ENCODE results near the gene SDK1.

Gene SDK1

DNA sequence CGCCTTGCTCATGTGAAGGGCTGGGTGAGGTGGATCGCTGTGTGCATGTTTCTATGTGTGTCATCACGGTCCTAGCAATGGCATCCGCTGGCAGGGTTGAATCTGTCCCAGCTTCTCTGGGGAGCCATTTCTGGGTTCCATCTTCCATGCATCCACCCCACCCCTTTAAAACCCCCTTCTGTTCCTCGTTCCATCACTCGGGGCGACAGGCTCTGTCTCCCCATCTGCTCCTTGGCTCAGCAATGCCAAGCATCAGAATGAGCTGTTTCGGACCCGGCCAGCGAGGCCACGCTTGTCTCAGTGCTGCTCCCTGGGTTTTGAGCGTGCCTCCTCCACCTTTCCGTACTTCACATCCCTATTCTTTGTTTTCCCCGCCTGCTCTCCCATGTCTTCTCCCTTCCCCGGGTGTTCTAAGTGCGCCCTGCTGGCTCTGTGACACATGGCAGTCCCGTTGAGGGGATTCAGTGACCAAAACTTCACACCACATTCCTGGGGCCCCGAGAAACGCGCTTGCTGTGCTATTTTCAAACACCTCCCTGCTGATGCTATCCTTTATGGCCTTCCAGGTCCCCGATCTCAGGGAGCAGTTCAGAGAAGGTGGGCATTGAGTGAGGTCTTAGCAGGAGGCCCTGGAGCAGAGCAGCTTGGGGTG, 827.0 kb downstream of the SDK1 start:
- no peak for DNase-seq

DNA sequence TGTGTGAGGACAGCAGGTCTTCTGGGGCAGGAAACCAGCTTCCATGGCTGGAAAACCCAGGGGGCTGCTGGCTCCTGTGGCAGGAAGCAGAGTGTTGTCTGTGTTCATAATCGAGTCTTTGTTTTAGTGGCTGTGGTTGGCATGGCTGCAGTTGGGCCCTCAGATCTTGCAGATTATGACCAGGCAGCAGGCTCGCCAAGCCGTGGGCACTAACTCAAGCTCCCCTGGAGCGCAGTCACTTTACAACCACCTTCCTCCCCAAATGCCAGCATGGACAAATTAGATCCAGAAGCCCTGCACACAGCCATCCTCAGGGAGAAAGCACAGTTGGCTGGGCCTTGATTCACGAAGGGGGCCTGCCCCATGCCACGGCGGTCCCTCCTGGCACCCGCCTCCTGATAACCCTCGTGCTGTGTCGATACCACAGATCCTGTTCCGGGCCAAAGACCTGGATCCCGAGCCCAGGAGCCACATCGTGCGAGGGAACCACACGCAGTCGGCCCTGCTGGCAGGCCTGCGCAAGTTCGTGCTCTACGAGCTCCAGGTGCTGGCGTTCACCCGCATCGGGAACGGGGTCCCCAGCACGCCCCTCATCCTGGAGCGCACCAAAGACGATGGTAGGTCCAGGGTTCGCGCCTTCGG, 828.5 kb downstream of the SDK1 start:
- no peak for DNase-seq

- DNase-seq: no peak
These were observed 830.0 kb downstream of the SDK1 start for GRCh38 chr7:4131063-4131462.

- no peak for DNase-seq
These were observed 831.2 kb downstream of the SDK1 start for GRCh38 chr7:4132221-4132620.

DNA sequence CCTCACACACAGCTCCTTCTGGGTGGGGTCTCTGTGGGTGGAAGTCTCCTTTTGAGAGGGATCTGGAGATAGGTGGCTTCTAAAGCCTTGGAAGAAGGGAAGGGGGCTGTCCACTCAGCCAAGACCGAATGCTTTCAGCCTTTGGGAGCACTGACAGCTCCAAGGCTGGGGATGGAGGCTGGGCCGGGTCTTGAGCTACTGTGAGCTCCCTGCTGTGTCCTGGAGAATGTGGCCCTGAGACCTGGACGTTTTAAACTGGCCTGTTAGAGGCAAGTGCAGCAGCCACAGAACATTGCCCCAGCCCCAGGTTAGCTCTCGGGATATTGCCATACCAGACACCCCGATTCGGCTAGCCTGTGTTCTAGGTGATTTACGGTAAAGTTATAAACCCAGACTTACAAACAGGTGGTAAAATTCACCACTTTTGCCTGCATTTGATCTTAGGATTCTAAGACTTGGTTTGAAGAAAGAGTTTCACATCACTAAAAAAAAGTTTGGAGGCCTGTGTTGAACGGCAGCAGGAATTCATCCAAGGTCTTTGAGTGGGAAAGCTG, 832.5 kb downstream of the SDK1 start:
- no peak for DNase-seq

GRCh38 chr7:4134204-4134603, 833.2 kb downstream of the SDK1 start:
- DNase-seq: no peak

GRCh38 chr7:4134631-4135030, 833.6 kb downstream of the SDK1 start:
- DNase-seq: no peak

DNA sequence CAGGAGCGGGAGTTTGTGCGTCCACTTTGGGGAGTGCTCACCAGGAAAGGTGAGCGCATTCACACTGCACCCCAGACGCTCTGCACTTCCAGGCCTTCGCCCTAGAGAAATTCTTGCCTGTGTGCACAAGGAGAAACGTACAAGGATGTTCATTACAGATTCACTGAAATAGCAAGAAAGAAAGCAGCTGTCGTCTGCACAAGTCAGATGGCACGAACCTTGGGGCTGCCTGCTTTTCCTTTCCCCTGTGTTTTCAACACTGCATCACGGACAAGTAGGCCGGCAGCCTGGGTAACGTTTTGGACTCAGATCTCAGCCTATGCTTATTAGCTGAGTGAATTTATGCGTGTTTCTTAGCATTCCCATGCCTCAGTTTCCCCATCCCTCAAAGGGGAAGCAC, 834.2 kb downstream of the SDK1 start:
- DNase-seq: no peak

DNA sequence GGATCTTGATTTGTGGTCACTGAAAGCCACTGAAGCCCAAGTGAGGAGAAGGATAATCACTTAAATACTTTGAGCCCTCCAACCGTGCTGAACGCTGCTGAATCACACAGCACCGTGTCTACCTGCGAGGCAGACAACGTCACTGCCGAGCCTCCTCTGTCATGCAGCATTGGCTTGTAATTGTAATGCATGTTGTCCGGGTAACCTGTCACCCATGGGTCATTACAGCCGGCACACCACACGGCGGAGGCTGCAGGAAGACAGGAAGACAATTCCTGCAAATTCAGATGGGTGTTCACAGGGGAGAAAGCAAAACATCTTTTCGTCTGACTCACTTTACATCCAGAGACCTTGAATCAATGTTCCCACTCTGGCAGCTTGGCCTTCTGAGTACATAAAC, 835.0 kb downstream of the SDK1 start:
- DNase-seq: no peak

DNA sequence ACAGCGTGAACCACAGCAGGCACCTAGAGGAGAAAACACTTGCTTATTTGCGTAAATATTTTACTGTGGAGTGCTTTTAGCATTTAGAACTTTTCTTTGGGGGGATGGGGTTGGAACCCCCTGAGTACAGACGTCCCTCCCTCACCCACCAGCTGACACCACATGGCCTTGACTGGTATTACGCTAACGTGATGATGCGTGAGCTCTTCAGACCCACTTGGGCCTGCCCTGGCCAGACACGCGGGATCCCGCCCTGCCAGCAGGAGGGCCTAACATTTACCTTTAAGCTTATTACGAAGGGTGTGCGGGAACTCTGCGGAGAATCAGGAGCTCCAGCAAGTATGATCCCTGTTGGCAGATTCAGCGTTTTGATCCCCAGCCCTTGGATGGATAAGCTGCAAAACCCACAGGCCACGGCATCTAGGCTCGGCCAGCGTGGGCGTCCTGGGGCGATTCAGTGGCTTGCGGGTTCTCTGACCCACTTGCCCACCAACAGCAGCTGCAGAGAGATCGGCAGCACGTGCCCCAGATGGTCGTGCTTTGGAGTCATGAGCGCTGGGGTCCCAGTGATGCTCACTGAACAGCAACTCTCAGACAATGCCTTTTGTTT, 835.6 kb downstream of the SDK1 start:
- DNase-seq: no peak

GRCh38 chr7:4137552-4137951, 836.5 kb downstream of the SDK1 start:
- no peak for DNase-seq

GRCh38 chr7:4138866-4139265, 837.8 kb downstream of the SDK1 start:
- DNase-seq: no peak

GRCh38 chr7:4139656-4140625, 838.9 kb downstream of the SDK1 start:
- DNase-seq: no peak

DNA sequence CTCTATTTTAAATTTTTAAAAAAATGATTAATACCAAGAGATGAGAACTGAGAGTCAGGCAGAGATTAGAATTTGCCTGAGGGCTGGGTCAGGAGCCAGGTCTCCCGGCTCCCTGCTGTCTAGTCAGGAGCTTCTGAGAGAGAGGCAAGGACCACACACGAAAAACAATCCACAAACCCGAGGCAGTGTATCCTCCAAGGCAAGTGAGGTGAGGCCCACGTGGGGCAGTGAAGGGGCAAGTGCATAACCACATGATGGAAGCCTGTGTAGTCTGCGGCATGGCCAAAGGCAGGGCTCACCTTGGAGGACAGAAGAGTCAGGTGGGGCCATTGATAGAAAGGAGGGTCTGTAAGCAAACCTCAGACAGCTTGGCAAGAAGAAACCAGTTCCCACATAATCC, 839.9 kb downstream of the SDK1 start:
- DNase-seq: no peak

DNA sequence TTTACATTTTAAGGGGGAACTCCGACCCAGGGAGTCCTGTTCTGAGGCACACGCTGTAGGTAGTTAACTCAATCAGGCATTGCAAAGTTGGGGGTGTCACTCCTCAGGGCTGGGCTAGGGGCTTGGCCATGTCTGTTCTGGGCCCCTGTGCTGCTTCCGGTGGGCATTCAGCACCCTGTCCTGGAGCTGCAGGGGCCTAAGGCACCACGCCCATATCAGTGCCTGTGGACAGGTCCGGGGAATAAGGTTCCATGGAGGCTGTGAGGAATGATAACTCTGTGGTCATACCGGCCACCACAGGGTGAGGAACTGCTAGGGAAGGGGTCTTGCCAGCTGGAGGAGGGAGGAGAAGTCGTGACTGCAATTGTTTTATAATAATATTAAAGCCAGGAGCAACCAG, 842.0 kb downstream of the SDK1 start:
- DNase-seq: no peak

DNA sequence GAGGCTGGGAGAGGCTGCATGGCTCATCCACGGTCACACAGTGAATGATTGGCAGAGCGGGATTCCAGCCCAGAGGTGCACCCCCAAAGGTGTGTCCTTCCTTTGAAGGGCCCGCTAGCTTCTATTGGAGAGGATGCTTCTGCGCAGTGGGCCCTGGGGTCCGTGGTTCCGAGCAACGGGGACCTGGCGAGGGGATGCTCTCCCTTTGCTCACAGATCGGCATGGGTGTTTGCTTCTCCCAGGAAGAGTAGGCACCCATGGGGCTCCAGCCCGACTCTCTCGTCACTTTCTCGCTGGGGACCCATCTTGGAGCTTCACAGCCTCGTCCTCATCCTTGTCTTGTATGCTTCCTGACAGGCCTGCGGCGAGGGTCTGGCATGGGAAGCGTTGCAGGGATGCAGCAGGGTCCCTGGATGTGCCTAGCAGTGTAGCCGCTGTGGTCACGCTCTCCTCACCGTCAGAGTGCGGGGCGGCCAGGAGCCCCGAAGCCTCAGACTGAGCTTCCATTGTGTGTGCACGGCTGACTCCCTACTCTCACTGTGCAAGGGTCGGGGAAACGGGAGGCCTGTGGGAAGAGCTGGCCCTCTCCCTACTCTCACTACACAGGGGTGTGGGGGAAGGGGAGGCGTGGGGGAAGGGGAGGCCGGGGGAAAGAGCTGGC, 842.6 kb downstream of the SDK1 start:
- no peak for DNase-seq

DNA sequence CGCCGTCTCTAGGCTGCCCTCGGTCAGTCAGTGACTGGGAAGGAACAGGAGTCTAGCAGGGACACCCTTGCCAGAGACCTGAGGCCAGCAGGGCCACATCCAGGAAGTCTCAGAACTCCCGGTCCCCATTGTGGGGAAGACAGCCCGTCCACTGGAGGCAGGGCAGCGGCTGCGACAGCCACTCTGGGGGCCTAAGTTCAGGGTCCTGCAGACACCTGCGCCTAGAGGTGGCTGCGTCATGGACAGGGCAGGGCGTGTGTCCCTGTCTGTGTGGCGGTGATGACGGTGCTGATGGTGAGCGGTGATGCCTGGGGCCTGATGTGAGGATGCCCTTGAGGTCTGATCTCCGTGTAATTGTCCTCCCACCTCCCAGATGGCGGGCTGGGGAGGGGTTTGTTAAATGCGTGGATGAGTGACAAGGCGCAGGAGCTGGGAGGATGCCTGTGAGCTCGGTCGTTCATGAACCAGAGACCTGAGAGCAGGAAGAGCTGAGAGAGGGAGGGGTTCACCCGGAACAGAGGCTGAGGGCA, 843.2 kb downstream of the SDK1 start:
- DNase-seq: no peak

DNA sequence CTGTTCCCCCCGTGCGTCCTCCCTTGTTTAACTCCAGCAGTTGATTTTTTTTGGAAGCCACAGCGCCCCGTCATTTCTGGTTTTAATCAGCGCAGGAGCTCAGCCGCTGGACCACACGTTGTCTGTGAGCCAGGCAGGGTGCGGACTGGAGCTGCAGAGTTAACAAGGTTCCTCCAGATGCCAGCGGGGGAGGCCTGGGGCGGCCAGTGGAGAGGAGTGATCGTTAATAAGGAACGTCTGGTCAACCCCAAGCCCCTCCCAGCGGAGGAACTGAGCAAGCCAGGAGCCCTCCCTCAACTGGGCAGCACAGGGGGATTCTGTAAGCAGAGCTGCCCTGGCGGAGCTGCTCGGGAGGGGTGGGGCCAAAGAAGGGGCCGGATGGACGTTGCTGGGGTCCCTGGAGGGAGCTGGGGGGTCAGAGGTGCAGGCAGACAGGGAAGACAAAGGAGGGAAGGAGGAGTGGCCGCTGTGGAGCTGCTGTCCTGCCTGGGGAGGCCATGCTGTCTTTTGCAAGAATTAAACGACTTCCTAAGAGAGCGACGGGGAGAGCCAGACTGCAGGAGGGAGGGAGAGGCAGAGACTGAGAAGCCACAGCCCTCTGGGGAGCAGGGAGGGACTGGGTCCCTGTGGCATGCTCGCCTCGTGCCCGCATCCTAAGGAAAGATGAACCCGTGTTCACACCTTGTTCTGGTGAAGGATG, 843.9 kb downstream of the SDK1 start:
- no peak for DNase-seq

DNA sequence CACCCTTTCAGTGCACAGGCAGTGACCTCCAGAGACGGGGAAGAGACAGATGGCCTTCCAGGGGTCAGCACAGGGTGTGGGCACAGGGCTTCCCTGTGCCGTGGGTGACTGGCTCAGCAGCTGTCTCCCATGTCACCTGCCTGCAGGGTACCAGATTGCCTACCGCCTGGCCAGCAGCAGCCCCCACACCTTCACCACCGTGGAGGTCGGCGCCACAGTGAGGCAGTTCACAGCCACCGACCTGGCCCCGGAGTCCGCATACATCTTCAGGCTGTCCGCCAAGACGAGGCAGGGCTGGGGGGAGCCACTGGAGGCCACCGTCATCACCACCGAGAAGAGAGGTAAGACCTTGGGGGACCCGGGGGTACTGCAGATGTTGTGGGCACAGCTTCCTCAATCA, 844.5 kb downstream of the SDK1 start:
- no peak for DNase-seq

DNA sequence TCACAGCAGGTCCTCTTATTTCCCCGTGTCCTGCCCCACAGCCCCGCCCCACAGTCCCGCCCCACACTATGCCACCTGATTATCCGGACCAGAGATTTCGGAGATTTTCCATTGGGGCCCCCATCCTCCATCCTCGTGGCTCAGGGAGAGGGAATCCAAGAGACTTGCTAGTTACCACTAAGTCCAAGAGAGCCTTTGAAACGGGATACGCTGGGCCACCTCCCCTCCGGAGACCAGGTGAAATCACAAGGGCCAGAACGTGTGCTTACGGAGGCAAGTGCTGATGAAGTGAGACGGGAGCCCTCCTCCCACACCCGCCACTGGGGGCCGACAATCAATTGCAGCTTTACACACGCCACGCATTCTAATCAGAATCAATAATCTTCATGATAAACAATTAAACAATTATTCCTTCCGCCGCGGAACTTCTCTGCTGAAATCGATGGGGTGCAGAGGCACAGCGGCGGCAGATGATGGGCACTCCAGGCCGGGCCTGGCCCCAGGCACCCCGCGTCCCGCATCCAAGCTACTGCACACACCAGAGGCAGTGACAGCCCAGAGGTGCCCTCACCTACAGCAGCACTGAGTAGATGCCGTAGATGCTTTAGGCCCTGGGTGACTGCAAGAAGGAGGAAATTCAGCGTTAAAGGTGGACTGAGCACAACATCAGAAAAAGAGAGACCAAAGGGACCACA, 847.0 kb downstream of the SDK1 start:
- DNase-seq: no peak

- DNase-seq: no peak
These were observed 848.2 kb downstream of the SDK1 start for GRCh38 chr7:4149236-4149635.

Data from stimulated activated CD4-positive, alpha-beta T cell treated with anti-CD3 and anti-CD28 coated beads, Interleukin-4, amount 100 ng/mL, for 4 hours (primary cell).